ENCODE data around the gene PLA2G4E.

DNA sequence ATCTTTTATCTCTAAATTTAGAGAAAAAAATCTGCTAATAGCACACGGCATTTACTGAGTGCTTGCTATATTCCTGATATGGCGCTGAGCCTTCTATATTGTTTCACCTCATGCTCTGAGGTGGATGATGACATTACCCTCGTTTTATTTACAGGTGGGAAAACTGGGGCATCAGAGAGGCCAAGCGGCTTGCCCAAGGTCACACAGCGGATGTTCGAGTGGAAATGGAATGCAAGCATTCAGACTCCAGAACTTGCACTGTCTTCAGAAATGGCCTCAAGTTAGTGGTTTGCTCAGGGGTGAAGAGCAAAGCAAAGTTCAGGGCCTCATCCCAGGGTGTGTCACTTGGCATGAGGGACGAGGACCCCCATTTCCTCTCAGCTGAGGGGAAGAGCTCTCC lies 65.7 kb downstream of the PLA2G4E start:
- no peak for TF ChIP-seq EP300 (IDR thresholded peaks at IDR 0.05)
- TF ChIP-seq, protein P1, sequence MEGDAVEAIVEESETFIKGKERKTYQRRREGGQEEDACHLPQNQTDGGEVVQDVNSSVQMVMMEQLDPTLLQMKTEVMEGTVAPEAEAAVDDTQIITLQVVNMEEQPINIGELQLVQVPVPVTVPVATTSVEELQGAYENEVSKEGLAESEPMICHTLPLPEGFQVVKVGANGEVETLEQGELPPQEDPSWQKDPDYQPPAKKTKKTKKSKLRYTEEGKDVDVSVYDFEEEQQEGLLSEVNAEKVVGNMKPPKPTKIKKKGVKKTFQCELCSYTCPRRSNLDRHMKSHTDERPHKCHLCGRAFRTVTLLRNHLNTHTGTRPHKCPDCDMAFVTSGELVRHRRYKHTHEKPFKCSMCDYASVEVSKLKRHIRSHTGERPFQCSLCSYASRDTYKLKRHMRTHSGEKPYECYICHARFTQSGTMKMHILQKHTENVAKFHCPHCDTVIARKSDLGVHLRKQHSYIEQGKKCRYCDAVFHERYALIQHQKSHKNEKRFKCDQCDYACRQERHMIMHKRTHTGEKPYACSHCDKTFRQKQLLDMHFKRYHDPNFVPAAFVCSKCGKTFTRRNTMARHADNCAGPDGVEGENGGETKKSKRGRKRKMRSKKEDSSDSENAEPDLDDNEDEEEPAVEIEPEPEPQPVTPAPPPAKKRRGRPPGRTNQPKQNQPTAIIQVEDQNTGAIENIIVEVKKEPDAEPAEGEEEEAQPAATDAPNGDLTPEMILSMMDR (IDR thresholded peaks at IDR 0.05), result no peak
